Loucy (cell line): Measurements from ENCODE around the gene NDRG2.
"Not testable (repeated sequence)": the region's sequence is repeated elsewhere in the genome, so short reads cannot be mapped to it uniquely, and the experiment has no call there.

Experiments used
- H2AFZ ChIP-seq: fragments of 200-600 bp; sonication (generic); 2 replicates; pipeline ENCODE4 v1.6.0; 2016; ENCODE audit warnings: antibody characterized with exemption, mild to moderate bottlenecking, low read length, moderate library complexity
- H3F3A ChIP-seq: fragments of 200-600 bp; 2 replicates; pipeline ENCODE4 v1.6.0; 2016; ENCODE audit warnings: antibody characterized with exemption, low read depth, mild to moderate bottlenecking
- H3K27me3 ChIP-seq: fragments of 200-600 bp; sonication (generic); 2 replicates; pipeline ENCODE4 v1.6.1; 2014; ENCODE audit warnings: low read length, mild to moderate bottlenecking; ENCODE audit not compliant: insufficient read depth, poor library complexity, severe bottlenecking
- H3K36me3 ChIP-seq: fragments of 200-600 bp; sonication (generic); 2 replicates; pipeline ENCODE4 v1.6.1; 2016; ENCODE audit warnings: low read length; ENCODE audit not compliant: insufficient read depth
- H3K4me1 ChIP-seq: fragments of 200-600 bp; sonication (generic); 2 replicates; pipeline ENCODE4 v1.5.1; 2014; ENCODE audit warnings: low read length, mild to moderate bottlenecking; ENCODE audit not compliant: insufficient read depth, poor library complexity, severe bottlenecking
- H3K4me2 ChIP-seq: fragments of 200-600 bp; sonication (generic); 2 replicates; pipeline ENCODE4 v1.6.0; 2014; ENCODE audit warnings: antibody characterized with exemption, low read length, low read depth, mild to moderate bottlenecking; ENCODE audit not compliant: poor library complexity, severe bottlenecking
- H3K4me3 ChIP-seq: fragments of 200-600 bp; sonication (generic); 2 replicates; pipeline ENCODE4 v1.5.1; 2014; ENCODE audit warnings: low read length, mild to moderate bottlenecking, mixed read lengths; ENCODE audit not compliant: poor library complexity, severe bottlenecking
- H3K79me2 ChIP-seq: fragments of 200-600 bp; sonication (generic); 2 replicates; pipeline ENCODE4 v1.6.1; 2014; ENCODE audit warnings: low read length; ENCODE audit not compliant: insufficient read depth
- H3K9ac ChIP-seq: fragments of 200-600 bp; sonication (generic); 2 replicates; pipeline ENCODE4 v1.6.0; 2014; ENCODE audit warnings: mild to moderate bottlenecking, low read depth, low read length, moderate library complexity; ENCODE audit not compliant: poor library complexity, severe bottlenecking
- H3K9me2 ChIP-seq: fragments of 200-600 bp; sonication (generic); replicated peaks from 2 replicates; pipeline ENCODE4 v1.6.1; 2016; ENCODE audit warnings: low read depth, low read length, mixed read lengths
- H3K9me3 ChIP-seq: fragments of 200-600 bp; sonication (generic); 2 replicates; pipeline ENCODE4 v1.6.1; 2014; ENCODE audit warnings: mild to moderate bottlenecking, antibody characterized with exemption, low read length, low read depth; ENCODE audit not compliant: insufficient read depth
- H4K20me1 ChIP-seq: fragments of 200-600 bp; sonication (generic); 2 replicates; pipeline ENCODE4 v1.6.0; 2014; ENCODE audit warnings: antibody characterized with exemption, low read length, mild to moderate bottlenecking; ENCODE audit not compliant: insufficient read depth, poor library complexity, severe bottlenecking
- CTCF ChIP-seq: fragments of 200-600 bp; sonication (generic); conservative IDR thresholded peaks from 2 replicates; pipeline ENCODE4 v1.5.1; 2014; ENCODE audit warnings: mild to moderate bottlenecking, antibody characterized with exemption, low read length
- EZH2phosphoT487 ChIP-seq: fragments of 200-600 bp; IDR thresholded peaks from 2 replicates; pipeline ENCODE4 v1.6.1; 2018; ENCODE audit warnings: antibody characterized with exemption, mild to moderate bottlenecking, moderate library complexity, borderline replicate concordance

NDRG2 gene

GRCh38 chr14:21011136-21011535 is 13.7 kb downstream of the NDRG2 start:
- Histone ChIP-seq H4K20me1 (no peaks in the 10 kb centered on the region), H3K36me3 (no peaks in the 10 kb centered on the region), H2AFZ (no peak overlapping the region), H3K9me3 (no peaks in the 10 kb centered on the region), H3K79me2 (no peaks in the 10 kb centered on the region), H3K4me3 (no peak overlapping the region), H3K9ac (no peak overlapping the region), H3K4me1 (no peaks in the 10 kb centered on the region), H3F3A (no peaks in the 10 kb centered on the region), H3K4me2 (no peak overlapping the region), H3K27me3 (no peaks in the 10 kb centered on the region), H3K9me2 (no peaks in the 10 kb centered on the region)
- TF ChIP-seq CTCF (no peak), EZH2phosphoT487 (no peak)

- H3F3A ChIP-seq, H3K4me1 ChIP-seq, H3K9me2 ChIP-seq, H3K9ac ChIP-seq, H3K36me3 ChIP-seq, H3K4me2 ChIP-seq, H2AFZ ChIP-seq, H3K4me3 ChIP-seq, H3K9me3 ChIP-seq, H4K20me1 ChIP-seq, H3K79me2 ChIP-seq, H3K27me3 ChIP-seq: not testable (repeated sequence)
Measured at GRCh38 chr14:21009721-21010120, 15.1 kb downstream of the NDRG2 start.

- TF ChIP-seq EZH2phosphoT487 (no peak), CTCF (no peak)
- Histone ChIP-seq H4K20me1 (no peaks in the 10 kb centered on the region), H3K79me2 (no peaks in the 10 kb centered on the region), H3K4me2 (no peak overlapping the region), H3K4me3 (no peak overlapping the region), H3K27me3 (no peaks in the 10 kb centered on the region), H3K4me1 (no peaks in the 10 kb centered on the region), H3K9me3 (no peaks in the 10 kb centered on the region), H3K36me3 (no peaks in the 10 kb centered on the region), H3F3A (no peaks in the 10 kb centered on the region), H3K9me2 (no peaks in the 10 kb centered on the region), H3K9ac (no peak overlapping the region), H2AFZ (no peak overlapping the region)
Measured at GRCh38 chr14:21003788-21004346, 21.0 kb downstream of the NDRG2 start.

GRCh38 chr14:21001218-21001617 is 23.6 kb downstream of the NDRG2 start:
- H4K20me1 ChIP-seq: no peaks in the 10 kb centered on the region
- no peaks in the 10 kb centered on the region for H3F3A ChIP-seq
- no peaks in the 10 kb centered on the region for H3K79me2 ChIP-seq
- no peaks in the 10 kb centered on the region for H3K9me2 ChIP-seq
- H3K4me3 ChIP-seq: no peak overlapping the region
- H3K9me3 ChIP-seq: no peaks in the 10 kb centered on the region
- no peak overlapping the region for H3K4me2 ChIP-seq
- TF ChIP-seq EZH2phosphoT487 (no peak), CTCF (no peak)
- H3K27me3 ChIP-seq: no peaks in the 10 kb centered on the region
- no peak overlapping the region for H3K9ac ChIP-seq
- H3K4me1 ChIP-seq: no peaks in the 10 kb centered on the region
- H2AFZ ChIP-seq: no peak overlapping the region
- peaks cover 5% of the 10 kb centered on the region; the same call in 1 of the 2 replicates for H3K36me3 ChIP-seq
